HS-5 (cell line): Measurements from ENCODE around the gene NUDT22.

Source experiments
- DNase-seq: peaks from one replicate; pipeline ENCODE4 v3.0.0-alpha.2; 2012; ENCODE audit warnings: low read depth

Gene NUDT22

GRCh38 chr11:64275031-64275800 is 49.1 kb downstream of the NUDT22 start:
- no peak for DNase-seq

DNA sequence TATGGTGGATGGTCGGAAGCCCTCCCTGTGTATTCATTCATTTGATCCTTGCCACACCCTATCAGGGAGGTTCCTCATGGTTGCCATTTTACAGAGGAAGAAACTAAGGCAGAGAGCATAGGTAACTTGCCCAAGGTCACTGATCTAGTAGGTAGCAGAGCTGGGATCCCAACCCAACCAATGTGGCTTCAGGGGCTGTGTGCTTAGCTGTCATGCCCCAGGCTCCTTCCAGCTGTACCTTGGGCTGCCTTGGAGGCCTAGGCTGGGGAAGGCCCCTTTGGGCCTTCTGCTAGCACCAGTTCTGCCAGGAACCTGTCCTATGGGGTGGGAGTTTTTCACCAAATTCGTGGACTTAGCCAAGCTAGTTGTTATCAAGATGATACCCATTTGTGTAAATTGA is 49.8 kb downstream of the NUDT22 start:
- no peak for DNase-seq

- DNase-seq: no peak
Observed at GRCh38 chr11:64276653-64277431, 50.8 kb downstream of the NUDT22 start.

DNA sequence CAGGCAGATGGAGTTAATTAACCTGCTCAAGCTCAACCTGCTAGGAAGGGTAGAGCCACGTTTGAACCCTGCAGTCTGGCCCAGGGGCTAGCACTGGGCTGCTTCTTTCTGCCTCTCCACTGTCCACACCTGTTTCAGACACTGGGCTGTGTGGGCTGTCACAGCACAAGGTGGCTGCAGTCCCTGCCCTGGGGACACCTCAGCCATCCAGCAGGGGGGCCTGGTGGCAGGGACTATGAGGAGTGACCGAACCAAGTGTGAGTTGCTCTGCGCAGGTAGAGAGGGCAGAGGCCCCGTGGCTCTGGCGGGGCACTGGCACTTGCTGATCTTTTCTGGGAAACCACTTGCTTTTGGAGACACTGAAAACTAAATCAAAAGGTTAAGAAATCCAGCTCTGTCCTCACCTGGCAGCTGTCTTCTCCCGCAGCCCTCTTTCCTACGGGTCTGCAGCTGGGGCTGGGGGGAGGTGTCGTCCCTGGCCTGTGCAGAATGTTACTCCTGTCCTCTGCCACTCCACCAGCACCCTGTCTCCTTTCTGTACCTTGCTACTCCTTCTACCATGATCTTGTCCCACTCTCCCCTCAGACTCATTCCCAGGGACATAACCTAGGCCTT is 52.6 kb downstream of the NUDT22 start:
- DNase-seq: no peak
